HG03045 (cell line): ENCODE measurements around the gene HLA-G.

Experiments used
- ATAC-seq: cut with Tn5 transposase; IDR thresholded peaks from one replicate; pipeline ENCODE4 v1.9.1; 2021; ENCODE audit warnings: mild to moderate bottlenecking, moderate library complexity; ENCODE audit not compliant: unreplicated experiment

Gene HLA-G

DNA sequence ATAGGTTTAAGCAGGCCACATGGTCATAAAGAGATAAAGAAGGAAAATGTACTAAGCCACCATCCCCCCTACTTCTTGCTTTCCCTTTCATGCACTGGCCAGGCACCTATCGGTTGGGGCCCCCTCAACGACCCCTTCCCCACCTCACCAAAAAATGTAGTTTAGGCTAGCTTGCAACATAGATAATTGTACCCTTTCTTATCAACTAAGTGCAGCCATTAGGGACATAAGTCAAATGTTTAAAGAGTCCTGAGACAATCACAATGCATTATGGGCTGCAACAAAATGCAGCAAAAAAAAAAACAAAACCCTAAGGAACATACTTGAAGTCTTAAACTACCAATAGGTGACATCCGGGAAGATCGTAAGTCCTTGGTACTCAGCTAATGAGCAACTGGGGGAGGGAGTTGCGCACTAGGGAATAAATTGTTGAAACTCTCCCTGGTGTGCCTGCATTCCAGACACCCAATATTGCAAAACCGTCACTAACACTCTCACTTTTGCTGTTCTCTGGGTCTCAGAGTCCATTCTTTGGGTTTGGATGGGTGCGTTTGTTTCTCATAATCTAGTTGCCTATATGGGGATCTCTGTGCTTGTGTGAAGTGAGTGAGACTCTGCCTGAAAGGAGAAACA is 12.4 kb upstream of the HLA-G start:
- no peak for ATAC-seq

DNA sequence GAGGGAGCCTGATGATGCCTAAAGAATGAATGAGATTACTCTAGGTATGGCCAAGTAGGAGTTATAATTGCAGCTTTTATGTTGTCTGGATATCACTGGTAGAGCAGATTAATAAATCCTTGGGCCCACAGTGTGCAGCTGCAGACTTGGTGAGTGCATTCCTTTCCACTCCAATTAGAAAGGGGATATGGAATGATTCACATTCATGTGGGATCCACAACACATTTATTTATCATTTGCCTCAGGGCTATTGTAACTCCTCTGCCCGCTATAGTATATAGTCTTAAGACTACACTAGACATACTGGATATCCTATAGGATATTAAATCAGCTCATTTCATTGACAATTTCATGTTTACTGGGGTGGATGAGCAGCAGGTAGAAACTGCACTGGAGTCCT is 11.6 kb upstream of the HLA-G start:
- ATAC-seq: no peak

DNA sequence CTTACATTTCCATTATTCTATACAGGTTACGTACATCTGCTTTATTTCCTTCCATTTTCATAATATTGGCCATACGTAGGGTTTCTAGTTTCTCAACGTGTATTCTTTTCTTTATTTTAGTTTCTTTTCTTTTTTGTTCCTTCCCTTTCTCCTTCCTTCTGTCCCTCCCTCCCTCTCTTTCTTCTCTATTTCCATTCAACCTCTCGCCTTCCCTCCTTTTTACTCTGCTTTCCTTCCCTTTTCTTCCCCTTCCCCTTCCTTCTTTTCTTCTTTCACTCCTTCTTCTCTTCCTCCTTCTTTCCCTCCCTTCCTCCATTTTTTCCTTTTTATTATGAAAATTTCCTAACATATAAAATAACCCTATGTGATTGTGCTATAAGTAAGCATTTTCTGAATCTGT is 8.7 kb upstream of the HLA-G start:
- ATAC-seq: no peak

DNA sequence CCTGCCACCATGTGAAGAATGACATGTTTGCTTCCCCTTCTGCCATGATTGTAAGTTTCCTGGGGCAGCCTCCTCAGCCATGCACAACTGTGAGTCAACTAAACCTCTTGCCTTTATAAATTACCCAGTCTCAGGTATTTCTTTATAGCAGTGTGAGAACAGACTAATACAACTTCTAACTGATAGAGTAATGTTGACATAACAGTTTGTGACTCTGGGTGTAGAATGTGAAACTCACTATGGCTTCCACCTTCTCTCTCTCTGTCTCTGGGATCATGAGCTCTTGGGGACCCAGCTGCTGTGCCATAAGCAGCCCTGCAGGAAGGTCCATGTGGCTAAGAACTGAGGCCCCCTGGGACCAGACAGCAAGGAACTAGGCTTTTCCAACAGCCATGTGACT is 3.5 kb upstream of the HLA-G start:
- no peak for ATAC-seq

DNA sequence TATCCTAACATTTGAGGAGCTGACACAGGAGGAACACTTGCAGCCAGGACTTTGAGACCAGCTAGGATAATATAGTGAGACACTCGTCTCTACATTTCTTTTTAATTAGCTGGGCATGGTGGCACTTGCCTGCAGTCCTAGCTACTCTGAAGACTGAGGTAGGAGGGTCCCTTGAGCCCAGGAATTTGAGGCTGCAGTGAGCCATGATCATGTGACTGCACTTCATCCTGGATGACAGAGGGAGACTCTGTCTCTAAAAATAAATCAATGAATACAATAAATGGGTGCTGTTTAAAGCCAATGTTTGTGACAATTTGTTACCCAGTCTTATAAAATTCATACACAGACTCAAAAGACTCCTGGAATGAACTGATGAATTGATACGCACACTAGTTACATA is 1.8 kb upstream of the HLA-G start:
- ATAC-seq: no peak

DNA sequence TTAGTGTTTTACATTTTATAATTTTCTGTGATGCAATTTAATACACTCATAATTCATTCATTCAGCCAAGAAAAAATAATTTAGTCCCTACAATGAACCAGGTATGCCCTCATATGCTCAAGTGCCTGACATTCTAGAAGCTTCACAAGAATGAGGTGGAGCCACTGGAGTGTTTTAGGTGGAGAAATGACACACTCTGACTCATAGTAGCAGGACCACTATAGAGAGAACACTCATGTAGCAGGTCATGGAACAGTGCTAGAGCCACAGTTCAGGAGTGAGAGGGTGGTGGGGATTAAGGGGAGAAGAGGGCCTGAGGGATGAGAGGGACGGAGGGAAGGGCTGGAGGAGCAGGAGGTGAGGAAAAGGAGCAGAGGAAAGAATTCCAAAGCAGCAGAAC is 1.4 kb upstream of the HLA-G start:
- no peak for ATAC-seq

DNA sequence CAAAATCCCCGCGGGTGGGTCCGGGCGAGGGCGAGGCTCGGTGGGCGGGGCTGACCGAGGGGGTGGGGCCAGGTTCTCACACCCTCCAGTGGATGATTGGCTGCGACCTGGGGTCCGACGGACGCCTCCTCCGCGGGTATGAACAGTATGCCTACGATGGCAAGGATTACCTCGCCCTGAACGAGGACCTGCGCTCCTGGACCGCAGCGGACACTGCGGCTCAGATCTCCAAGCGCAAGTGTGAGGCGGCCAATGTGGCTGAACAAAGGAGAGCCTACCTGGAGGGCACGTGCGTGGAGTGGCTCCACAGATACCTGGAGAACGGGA is 809 bp downstream of the HLA-G start:
- ATAC-seq: no peak

DNA sequence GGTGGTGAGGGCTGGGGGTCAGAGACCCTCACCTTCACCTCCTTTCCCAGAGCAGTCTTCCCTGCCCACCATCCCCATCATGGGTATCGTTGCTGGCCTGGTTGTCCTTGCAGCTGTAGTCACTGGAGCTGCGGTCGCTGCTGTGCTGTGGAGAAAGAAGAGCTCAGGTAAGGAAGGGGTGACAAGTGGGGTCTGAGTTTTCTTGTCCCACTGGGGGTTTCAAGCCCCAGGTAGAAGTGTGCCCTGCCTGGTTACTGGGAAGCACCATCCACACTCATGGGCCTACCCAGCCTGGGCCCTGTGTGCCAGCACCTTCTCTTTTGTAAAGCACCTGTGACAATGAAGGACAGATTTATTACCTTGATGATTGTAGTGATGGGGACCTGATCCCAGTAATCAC is 2.1 kb downstream of the HLA-G start:
- ATAC-seq: no peak

DNA sequence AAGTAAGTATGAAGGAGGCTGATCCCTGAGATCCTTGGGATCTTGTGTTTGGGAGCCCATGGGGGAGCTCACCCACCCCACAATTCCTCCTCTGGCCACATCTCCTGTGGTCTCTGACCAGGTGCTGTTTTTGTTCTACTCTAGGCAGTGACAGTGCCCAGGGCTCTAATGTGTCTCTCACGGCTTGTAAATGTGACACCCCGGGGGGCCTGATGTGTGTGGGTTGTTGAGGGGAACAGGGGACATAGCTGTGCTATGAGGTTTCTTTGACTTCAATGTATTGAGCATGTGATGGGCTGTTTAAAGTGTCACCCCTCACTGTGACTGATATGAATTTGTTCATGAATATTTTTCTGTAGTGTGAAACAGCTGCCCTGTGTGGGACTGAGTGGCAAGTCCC is 2.8 kb downstream of the HLA-G start:
- ATAC-seq: no peak

DNA sequence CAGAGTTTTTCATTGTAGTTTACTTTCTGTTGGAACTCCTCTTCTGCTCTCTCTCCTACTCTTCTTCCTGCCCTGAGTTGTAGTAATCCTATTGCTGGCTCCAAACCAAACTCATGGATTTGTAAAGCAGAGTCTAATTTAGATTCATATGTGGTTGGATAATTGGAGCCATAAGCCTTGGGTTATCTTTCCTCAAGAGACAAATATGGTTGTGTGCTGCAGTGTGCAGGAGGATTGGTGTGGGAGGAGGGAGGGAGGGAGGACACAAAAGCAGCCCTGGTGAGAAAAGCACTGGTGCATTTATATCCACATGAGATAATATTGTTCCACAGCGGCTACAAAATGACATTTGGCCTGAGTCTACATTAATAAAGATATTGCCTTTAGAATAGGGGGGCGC is 4.2 kb downstream of the HLA-G start:
- no peak for ATAC-seq

DNA sequence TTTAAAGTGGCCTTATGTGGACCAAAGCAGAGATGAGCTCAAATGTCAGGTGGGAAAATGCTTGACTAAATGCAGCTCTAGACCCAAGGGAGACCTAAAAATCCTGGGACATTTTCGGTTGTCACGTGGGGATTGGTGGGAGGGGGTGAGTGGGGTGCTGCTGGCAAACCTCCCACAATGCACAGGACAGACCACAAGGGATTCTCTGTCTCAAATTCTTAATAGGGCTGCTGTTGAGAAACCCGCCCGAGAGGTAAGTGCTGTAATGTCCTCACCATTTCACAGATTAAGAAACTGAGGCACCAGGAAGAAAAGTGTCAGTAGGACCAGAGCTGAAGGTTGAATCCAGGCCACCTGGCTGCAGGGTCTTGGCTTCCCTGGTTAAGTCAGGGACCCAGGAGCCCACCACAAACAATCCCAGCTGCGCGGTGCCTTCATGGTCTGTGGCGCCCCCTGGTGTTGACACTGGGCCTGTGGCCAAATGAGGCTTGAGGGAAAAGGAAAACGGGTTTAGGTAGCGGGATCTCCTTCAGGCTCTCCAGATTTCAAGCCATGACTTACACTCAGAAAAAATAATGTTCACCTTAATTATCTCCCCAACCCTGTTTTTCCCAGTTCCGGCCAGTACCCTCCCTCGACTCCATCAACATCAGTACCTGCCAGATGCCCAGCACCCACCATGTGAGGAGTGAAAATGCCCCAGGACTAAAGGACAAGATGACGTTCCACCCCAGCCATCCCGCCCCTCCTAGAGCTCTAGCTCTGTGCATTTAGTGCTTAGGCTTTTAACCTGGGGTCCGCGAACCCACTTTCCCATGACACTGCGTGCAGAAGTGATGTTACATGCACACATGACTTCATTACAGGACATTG is 7.2 kb downstream of the HLA-G start:
- no peak for ATAC-seq

DNA sequence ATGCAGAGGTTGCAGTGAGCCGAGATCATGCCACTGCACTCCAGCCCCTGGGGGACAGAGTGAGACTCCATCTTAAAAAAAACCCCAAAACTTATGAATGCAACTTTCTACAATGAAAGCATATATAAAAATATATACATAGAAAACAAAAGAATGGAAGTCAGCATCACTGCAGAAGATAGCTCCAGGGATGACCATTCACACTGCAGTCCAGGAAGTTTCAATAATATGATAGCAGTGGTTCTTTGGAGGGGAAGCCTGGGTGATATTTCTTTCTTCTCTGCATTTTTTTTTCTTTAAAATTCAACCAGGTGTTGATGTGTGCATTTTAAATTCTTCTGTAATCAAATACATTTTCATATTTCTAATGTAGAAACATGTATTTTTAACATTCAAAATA is 12.3 kb downstream of the HLA-G start:
- no peak for ATAC-seq

DNA sequence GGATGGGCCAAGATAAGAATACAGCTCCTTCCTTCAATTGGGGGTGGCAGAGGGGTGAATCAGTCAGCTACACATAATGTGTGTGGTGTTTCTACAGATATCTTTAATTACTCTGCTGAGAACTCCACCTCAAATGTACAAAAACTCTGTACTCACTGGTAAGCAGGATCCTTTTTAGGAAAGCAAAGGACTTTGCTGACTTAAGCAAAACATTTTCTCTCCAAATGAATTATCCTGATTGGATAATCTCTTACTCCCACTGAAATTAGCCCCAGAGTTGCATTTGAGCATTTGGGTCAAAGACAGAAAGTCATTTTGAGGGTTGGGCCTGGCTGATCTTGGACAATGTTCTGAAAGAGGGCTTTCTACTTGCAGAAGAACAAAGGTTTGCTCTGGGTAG is 13.4 kb downstream of the HLA-G start:
- no peak for ATAC-seq

DNA sequence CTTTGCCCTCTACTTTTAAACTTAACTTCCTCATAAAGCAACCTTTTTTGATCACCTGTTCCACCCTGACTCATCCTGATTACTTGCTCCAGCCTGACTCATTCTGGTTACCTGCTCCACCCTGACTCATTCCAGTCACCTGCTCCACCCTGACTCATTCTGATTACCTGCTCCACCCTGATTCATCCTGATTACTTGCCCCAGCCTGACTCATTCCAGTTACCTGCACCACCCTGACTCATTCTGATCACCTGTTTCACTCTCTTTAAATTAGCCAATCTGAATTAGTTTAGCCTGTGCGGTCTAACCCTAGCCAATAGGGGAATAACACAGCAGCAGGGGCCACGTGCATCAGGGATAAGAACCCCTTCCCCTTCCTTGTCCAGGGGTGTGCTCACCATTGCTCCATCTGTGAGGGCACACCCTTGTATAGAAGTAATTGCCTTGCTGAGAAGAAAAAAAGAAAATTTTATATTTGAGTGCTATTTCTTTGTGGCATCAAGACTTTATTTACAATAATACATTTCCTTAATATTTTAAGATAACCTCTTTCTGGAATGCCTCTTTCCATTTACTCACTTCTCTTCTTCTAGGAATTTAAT is 17.9 kb downstream of the HLA-G start:
- no peak for ATAC-seq

DNA sequence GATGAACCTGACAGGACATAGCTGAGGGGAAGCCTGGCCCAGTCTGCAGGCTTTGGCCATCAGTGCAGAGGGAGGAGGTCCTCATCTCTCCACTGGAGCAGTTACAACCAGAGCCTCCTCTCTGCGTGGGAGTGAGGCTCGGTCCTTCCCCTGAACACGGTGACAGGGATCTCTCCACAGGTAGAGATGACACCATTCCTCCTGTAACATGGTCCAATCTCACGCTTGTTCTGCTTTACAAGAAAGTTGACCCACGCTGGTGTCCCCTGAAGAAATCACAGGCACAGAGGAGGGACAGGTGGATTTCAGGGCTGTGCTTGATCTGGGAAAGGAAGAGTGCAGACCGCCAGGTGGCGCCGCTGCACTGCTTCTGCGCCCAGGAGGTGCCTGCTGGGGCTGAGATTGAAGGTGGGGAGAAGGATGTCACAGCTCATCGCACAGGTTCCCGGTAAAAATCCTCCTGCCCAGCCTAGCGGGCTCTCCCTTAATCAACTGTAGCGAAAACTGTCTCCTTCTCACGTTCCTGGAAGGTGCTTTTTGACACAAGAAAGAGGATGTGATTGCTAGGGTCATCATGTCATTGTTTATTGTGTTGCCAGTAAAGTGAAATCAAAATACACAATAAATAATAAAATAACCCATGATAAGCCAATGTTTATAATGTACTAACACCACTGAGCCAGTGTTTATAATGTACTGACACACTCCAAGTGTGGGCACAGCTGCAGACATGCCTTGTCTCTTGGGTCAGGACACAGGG is 20.4 kb downstream of the HLA-G start:
- ATAC-seq: peak; percentile 66

DNA sequence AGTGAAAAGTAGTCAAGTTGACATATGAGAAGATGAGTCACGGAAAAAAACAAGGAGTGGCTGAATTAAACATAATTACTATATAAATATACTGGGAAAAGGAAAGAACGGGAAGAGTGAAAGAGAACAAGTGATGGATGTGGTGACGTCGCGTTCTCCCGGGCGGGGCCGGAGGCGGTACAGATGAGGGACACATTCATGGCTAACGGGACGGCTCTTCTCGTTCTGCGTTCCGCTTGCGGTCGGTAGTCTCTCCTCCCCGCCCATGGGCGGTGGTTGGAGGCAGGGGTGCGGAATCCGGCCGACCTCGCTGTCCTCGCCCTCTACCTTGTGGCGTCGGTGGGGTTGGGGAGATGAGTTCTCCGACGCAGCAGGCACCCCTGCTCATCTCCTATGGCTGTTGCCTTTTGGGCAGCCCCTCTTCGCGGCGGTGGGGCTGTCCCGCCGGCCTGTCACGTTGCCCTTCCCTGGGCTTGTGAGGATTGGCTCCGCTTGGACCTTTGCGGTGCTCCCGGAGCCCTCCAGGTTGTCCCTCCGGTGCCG is 22.5 kb downstream of the HLA-G start:
- ATAC-seq: no peak

DNA sequence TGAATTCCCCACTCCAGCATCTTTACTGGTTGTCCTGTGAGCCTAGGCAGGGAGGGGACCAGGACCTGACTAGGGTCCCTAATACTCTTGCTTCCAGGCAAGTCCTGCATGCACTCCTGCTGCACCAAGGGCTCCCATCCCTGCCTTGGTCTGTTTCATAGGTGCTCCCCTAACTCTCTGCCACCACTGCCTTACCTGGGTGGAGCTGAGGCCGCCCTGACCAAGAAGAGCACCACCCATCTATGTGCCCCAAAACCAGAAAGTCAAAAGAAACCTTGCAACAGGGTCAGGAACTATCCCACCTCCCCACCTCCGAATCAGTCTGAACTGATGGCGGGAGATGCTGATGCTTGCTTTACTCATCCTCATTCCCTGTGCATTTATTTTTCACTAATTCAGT is 23.6 kb downstream of the HLA-G start:
- ATAC-seq: no peak

DNA sequence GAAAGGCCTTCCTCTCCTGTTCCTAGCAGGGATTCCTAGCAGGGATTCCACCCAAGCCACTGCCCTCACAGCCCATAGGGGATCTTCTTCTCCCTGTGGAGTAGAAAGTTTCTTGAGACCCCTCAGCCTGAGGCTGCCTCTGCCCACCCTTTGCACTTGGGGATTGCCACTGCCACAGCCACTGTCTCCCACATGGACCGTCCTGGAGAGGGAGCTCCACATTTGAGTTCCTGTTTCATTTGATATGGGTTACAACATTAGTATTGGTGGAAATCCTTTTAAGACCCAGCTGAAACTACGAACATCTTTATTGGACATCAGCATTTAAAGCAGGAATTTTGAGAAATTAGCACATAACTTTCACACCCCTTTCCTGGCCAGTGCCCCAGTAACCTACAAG is 25.6 kb downstream of the HLA-G start:
- ATAC-seq: no peak

DNA sequence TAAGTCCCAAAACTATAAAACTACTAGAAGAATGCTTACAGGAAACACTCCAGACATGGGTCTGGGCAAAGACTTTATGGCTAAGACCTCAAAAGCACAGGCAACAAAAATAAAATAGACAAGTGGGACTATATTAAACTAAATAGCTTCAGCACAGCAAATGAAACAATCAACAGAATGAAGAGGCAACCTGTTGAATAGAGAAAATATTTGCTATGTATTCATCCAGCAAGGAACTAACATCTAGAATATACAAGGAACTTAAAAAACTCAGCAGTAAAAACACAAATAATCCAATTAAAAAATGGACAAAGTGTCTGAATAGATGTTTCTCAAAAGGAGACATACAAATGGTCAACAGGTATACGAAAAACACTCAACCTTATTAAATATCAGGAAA is 30.4 kb downstream of the HLA-G start:
- ATAC-seq: no peak

DNA sequence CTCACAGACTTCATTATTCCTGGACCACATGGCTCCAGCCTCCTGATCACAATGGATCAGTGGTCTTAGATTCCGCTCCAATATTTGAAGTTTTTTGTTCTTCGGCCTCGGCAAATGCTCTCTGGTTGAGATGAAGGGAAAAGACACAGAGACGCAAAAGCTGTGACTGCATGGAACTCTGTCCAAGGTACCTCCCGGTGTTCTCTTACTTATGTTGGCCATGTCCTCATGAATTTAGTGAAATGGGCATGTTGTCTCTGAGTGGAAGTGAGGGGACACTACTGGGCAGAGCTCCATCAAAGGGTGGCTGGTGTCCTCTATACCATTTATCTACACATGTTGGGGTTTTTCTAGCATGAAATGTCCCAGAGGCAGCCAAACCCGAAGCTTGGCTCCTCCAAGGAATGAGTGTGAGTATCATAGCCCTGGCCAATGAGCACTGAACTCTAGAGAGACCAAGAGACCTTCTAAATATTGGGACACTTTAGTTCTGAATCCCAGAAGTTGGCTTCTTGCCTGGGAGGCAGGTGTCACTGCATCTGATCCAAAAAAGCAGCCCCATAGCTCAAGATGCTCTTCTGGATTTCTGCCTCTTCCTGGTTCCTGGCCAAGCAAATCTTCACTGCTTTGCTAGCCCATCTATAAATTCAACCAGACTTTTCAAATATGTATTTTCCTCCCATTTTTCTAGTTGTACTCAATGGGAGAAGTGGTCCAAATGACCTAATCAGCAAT is 34.1 kb downstream of the HLA-G start:
- no peak for ATAC-seq
